Tibial nerve (tissue), 4 donors: ENCODE measurements around the gene VWA7.

ENCODE experiments used
- CTCF ChIP-seq, 5 experiments: fragments of 200-600 bp in 3 of 5; fragments of 450-650 bp in 2 of 5; sonication (generic) in 3 of 5; IDR thresholded peaks; one replicate each; pipeline ENCODE4 v1.5.1; 2016 to 2019; ENCODE audit warnings: antibody characterized with exemption in 5 of 5, mild to moderate bottlenecking in 3 of 5, moderate library complexity in 2 of 5
- EP300 ChIP-seq, 2 donors: sonication (generic); formaldehyde crosslinking; IDR thresholded peaks; one replicate each; pipeline ENCODE4 v1.6.1; 2017; ENCODE audit warnings: antibody characterized with exemption in 2 of 2, mild to moderate bottlenecking in 1 of 2
- POLR2A ChIP-seq, 2 donors: fragments of 450-650 bp; IDR thresholded peaks; one replicate each; pipeline ENCODE4 v1.6.1; 2017; ENCODE audit warnings: antibody characterized with exemption in 2 of 2, mild to moderate bottlenecking in 2 of 2, moderate library complexity in 2 of 2

- TF ChIP-seq CTCF (IDR thresholded peaks at IDR 0.05) (no peak), POLR2A (IDR thresholded peaks at IDR 0.05) (no peak), EP300 (IDR thresholded peaks at IDR 0.05) (no peak)
These were observed 1.1 kb upstream of the VWA7 start for GRCh38 chr6:31778193-31778592.
